Mucosa of stomach (tissue), 1 donor: ENCODE results near the gene VSIG10.
"Not testable (repeated sequence)": the region's sequence is repeated elsewhere in the genome, so short reads cannot be mapped to it uniquely, and the experiment has no call there.

Source experiments
- H3K27me3 ChIP-seq: one replicate; pipeline ENCODE4 v1.7.0; 2013; ENCODE audit warnings: mild to moderate bottlenecking, low read length; ENCODE audit not compliant: control insufficient read depth, insufficient read depth
- H3K36me3 ChIP-seq: one replicate; pipeline ENCODE4 v1.7.0; 2013; ENCODE audit warnings: low read length; ENCODE audit not compliant: control insufficient read depth, insufficient read depth
- H3K4me1 ChIP-seq: one replicate; pipeline ENCODE4 v1.7.0; 2013; ENCODE audit warnings: mild to moderate bottlenecking, low read length; ENCODE audit not compliant: control insufficient read depth, insufficient read depth
- H3K4me3 ChIP-seq: one replicate; pipeline ENCODE4 v1.7.0; 2013; ENCODE audit warnings: low read length
- H3K9ac ChIP-seq: one replicate; pipeline ENCODE4 v1.7.0; 2013; ENCODE audit warnings: mild to moderate bottlenecking, low read length, moderate library complexity
- H3K9me3 ChIP-seq: one replicate; pipeline ENCODE4 v1.7.0; 2013; ENCODE audit warnings: mild to moderate bottlenecking, low read length, moderate library complexity; ENCODE audit not compliant: control insufficient read depth
- donor health status: Pancreatic carcinoma.

Gene VSIG10

GRCh38 chr12:118034429-118035189 lies 69.2 kb downstream of the VSIG10 start:
- Histone ChIP-seq H3K27me3 (no peaks in the 10 kb centered on the region), H3K36me3 (peaks cover 11% of the 10 kb centered on the region), H3K9ac (no peak overlapping the region), H3K4me1 (peaks cover 6% of the 10 kb centered on the region), H3K9me3 (no peaks in the 10 kb centered on the region), H3K4me3 (no peak overlapping the region)

GRCh38 chr12:118033902-118034301 lies 69.9 kb downstream of the VSIG10 start:
- peaks cover 6% of the 10 kb centered on the region for H3K4me1 ChIP-seq
- H3K9ac ChIP-seq = no peak overlapping the region
- H3K9me3 ChIP-seq = no peaks in the 10 kb centered on the region
- H3K4me3 ChIP-seq = no peak overlapping the region
- no peaks in the 10 kb centered on the region for H3K27me3 ChIP-seq
- peaks cover 11% of the 10 kb centered on the region for H3K36me3 ChIP-seq

- H3K27me3 ChIP-seq = no peaks in the 10 kb centered on the region
- H3K4me3 ChIP-seq = no peak overlapping the region
- H3K36me3 ChIP-seq = peaks cover 11% of the 10 kb centered on the region
- no peak overlapping the region for H3K9ac ChIP-seq
- no peaks in the 10 kb centered on the region for H3K9me3 ChIP-seq
- peaks cover 6% of the 10 kb centered on the region for H3K4me1 ChIP-seq
These were observed 70.5 kb downstream of the VSIG10 start for GRCh38 chr12:118033323-118033722.

GRCh38 chr12:118032188-118032587 lies 71.6 kb downstream of the VSIG10 start:
- no peak overlapping the region for H3K4me3 ChIP-seq
- H3K9ac ChIP-seq = no peak overlapping the region
- peaks cover 11% of the 10 kb centered on the region for H3K36me3 ChIP-seq

GRCh38 chr12:118029166-118029565 lies 74.6 kb downstream of the VSIG10 start:
- H3K9me3 ChIP-seq = no peaks in the 10 kb centered on the region
- H3K4me3 ChIP-seq = no peak overlapping the region
- H3K27me3 ChIP-seq = no peaks in the 10 kb centered on the region
- H3K4me1 ChIP-seq = no peaks in the 10 kb centered on the region
- H3K36me3 ChIP-seq = peaks cover 4% of the 10 kb centered on the region
- no peak overlapping the region for H3K9ac ChIP-seq

More at GRCh38 chr12:118032188-118032587, 71.6 kb downstream of the VSIG10 start:
- H3K27me3 ChIP-seq = no peaks in the 10 kb centered on the region
- H3K4me1 ChIP-seq = peaks cover 6% of the 10 kb centered on the region
- H3K9me3 ChIP-seq = no peaks in the 10 kb centered on the region

- Histone ChIP-seq H3K9ac (no peak overlapping the region), H3K9me3 (no peaks in the 10 kb centered on the region), H3K36me3 (peaks cover 4% of the 10 kb centered on the region), H3K4me1 (no peaks in the 10 kb centered on the region), H3K27me3 (no peaks in the 10 kb centered on the region), H3K4me3 (no peak overlapping the region)
These were observed 78.6 kb downstream of the VSIG10 start for GRCh38 chr12:118025168-118025567.

- peaks cover 4% of the 10 kb centered on the region for H3K36me3 ChIP-seq
These were observed 80.4 kb downstream of the VSIG10 start for GRCh38 chr12:118023301-118023860.

GRCh38 chr12:118022728-118023109 lies 81.1 kb downstream of the VSIG10 start:
- Histone ChIP-seq H3K36me3 (peaks cover 4% of the 10 kb centered on the region), H3K9ac (no peak overlapping the region), H3K4me1 (peaks cover 1% of the 10 kb centered on the region), H3K9me3 (no peaks in the 10 kb centered on the region), H3K27me3 (no peaks in the 10 kb centered on the region), H3K4me3 (no peak overlapping the region)

More at GRCh38 chr12:118023301-118023860, 80.4 kb downstream of the VSIG10 start:
- Histone ChIP-seq H3K27me3 (no peaks in the 10 kb centered on the region), H3K4me1 (no peaks in the 10 kb centered on the region), H3K9ac (no peak overlapping the region), H3K9me3 (no peaks in the 10 kb centered on the region), H3K4me3 (no peak overlapping the region)

- not testable (repeated sequence) for H3K4me1 ChIP-seq, H3K27me3 ChIP-seq, H3K9ac ChIP-seq, H3K9me3 ChIP-seq, H3K4me3 ChIP-seq, H3K36me3 ChIP-seq
These were observed 81.6 kb downstream of the VSIG10 start for GRCh38 chr12:118022097-118022727.

GRCh38 chr12:118020036-118020435 lies 83.8 kb downstream of the VSIG10 start:
- Histone ChIP-seq H3K36me3 (no peaks in the 10 kb centered on the region), H3K27me3 (no peaks in the 10 kb centered on the region), H3K4me3 (no peak overlapping the region), H3K4me1 (peaks cover 10% of the 10 kb centered on the region), H3K9ac (no peak overlapping the region), H3K9me3 (no peaks in the 10 kb centered on the region)

- no peaks in the 10 kb centered on the region for H3K9me3 ChIP-seq
- no peak overlapping the region for H3K9ac ChIP-seq
- H3K36me3 ChIP-seq = no peaks in the 10 kb centered on the region
- H3K4me1 ChIP-seq = peaks cover 10% of the 10 kb centered on the region
- no peak overlapping the region for H3K4me3 ChIP-seq
- H3K27me3 ChIP-seq = no peaks in the 10 kb centered on the region
These were observed 85.9 kb downstream of the VSIG10 start for GRCh38 chr12:118017926-118018325.
